ENCODE measurements around the gene SELENOT. TPM values are rescaled to one million over a fixed set of nuclear protein-coding genes. Genes with fewer than 3 reads are reported as not detected.

The SELENOT gene
- total and polyA plus RNA-seq, 2 donors (not counting 1 experiment from before 2014, with no cell fraction given): 76.7 to 143 TPM

DNA sequence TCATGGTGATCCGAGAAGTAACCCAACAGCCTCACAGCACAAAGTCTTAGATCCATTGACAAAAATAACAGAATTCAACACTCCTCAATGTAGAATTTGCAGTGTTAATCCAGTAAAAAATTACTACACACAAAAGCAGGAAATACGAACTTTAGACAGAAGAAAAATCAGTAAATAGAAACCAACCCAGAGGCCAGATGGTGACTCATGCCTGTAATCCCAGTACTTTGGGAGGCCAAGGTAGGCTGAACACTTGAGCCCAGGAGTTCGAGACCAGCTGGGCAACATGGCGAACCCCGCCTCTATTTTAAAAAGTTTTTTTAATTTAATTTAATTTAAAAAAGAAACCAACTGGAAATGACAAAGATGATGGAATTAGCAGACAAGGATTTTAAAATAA lies 36.1 kb downstream of the SELENOT start:
- Histone ChIP-seq H3K9ac (ENCODE audit: low read length) (no peak overlapping the region), H3K9me3 (ENCODE audit: control extremely low read depth in 1 of 3, control insufficient read depth in 2 of 3, insufficient read depth in 1 of 3, low read length in 2 of 3) (no peaks in the 10 kb centered on the region), H3K79me2 (ENCODE audit: control insufficient read depth, insufficient read depth, low read length) (no peaks in the 10 kb centered on the region), H3K4me3 (ENCODE audit: control extremely low read depth in 1 of 5, extremely low read depth in 1 of 5, insufficient read depth in 1 of 5, low read depth in 2 of 5, low read length in 4 of 5) (no peak overlapping the region), H3K27me3 (replicated peaks in 1 of 4; ENCODE audit: control extremely low read depth in 1 of 4, control insufficient read depth in 3 of 4, insufficient read depth in 4 of 4, low read length in 3 of 4) (no peaks in the 10 kb centered on the region), H3K4me2 (replicated peaks; ENCODE audit: low read depth, low read length, poor library complexity, severe bottlenecking) (no peak overlapping the region), H2AFZ (ENCODE audit: insufficient read depth, low read depth, low read length, poor library complexity, severe bottlenecking) (no peak overlapping the region), H3K36me3 (replicated peaks in 1 of 2; ENCODE audit: control extremely low read depth in 1 of 2, control insufficient read depth in 1 of 2, extremely low read depth in 1 of 2, insufficient read depth in 2 of 2, low read length in 1 of 2) (no peaks in the 10 kb centered on the region), H3K27ac (ENCODE audit: low read length in 2 of 2) (no peak overlapping the region), H4K20me1 (ENCODE audit: control insufficient read depth, insufficient read depth, low read length, poor library complexity, severe bottlenecking) (no peaks in the 10 kb centered on the region), H3K4me1 (ENCODE audit: control insufficient read depth in 2 of 2, insufficient read depth in 2 of 2, low read length in 2 of 2) (peaks cover 3 to 6% of the 10 kb centered on the region in 2 donors)
- DNase-seq: no peak
- Mint-ChIP-seq H3K4me3 (no peak overlapping the region), H3K27ac (no peak overlapping the region), H3K9me3 (ENCODE audit: insufficient read depth) (no peaks in the 10 kb centered on the region), H3K27me3 (no peaks in the 10 kb centered on the region), H3K4me1 (peaks cover 16% of the 10 kb centered on the region)
- TF ChIP-seq, protein P1, sequence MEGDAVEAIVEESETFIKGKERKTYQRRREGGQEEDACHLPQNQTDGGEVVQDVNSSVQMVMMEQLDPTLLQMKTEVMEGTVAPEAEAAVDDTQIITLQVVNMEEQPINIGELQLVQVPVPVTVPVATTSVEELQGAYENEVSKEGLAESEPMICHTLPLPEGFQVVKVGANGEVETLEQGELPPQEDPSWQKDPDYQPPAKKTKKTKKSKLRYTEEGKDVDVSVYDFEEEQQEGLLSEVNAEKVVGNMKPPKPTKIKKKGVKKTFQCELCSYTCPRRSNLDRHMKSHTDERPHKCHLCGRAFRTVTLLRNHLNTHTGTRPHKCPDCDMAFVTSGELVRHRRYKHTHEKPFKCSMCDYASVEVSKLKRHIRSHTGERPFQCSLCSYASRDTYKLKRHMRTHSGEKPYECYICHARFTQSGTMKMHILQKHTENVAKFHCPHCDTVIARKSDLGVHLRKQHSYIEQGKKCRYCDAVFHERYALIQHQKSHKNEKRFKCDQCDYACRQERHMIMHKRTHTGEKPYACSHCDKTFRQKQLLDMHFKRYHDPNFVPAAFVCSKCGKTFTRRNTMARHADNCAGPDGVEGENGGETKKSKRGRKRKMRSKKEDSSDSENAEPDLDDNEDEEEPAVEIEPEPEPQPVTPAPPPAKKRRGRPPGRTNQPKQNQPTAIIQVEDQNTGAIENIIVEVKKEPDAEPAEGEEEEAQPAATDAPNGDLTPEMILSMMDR (IDR thresholded peaks at IDR 0.05): no peak
- no peak for ATAC-seq (ENCODE audit: low read depth)
- intact Hi-C loops (cut with micrococcal nuclease): no loop called here
- ChIA-PET CTCF (interaction anchor here (0.6 kb wide), 1 partner anchor 46 kb away, joined by 5 read pairs; no protein-coding TSS in a partner anchor), POLR2A (no interaction called here)
- WGBS (ENCODE audit: insufficient coverage): 86% methylated on average over 1 of the region's 5 CpGs

DNA sequence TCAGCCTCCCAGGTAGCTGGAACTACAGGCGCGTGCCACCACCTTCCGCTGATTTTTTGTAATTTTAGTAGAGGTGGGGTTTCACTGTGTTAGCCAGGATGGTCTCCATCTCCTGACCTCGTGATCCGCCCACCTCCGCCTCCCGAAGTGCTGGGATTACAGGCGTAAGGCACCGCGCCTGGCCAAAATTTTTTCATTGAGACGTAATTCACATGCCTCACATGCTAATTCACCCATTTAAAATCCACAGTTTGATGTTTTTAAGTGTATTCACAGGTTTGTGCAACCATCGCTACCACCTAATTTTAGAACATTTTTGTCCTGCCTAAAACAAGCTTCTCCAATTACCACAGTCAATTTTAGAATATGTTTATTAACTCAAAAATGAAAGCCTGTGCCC lies 37.1 kb downstream of the SELENOT start:
- Histone ChIP-seq H3K9ac (ENCODE audit: low read length) (no peak overlapping the region), H3K4me2 (replicated peaks; ENCODE audit: low read depth, low read length, poor library complexity, severe bottlenecking) (no peak overlapping the region), H3K27me3 (replicated peaks in 1 of 4; ENCODE audit: control extremely low read depth in 1 of 4, control insufficient read depth in 3 of 4, insufficient read depth in 4 of 4, low read length in 3 of 4) (no peaks in the 10 kb centered on the region), H3K4me1 (ENCODE audit: control insufficient read depth in 2 of 2, insufficient read depth in 2 of 2, low read length in 2 of 2) (peaks cover 2 to 3% of the 10 kb centered on the region in 2 donors), H2AFZ (ENCODE audit: insufficient read depth, low read depth, low read length, poor library complexity, severe bottlenecking) (no peak overlapping the region), H3K79me2 (ENCODE audit: control insufficient read depth, insufficient read depth, low read length) (no peaks in the 10 kb centered on the region), H3K4me3 (ENCODE audit: control extremely low read depth in 1 of 5, extremely low read depth in 1 of 5, insufficient read depth in 1 of 5, low read depth in 2 of 5, low read length in 4 of 5) (no peak overlapping the region), H3K27ac (ENCODE audit: low read length in 2 of 2) (no peak overlapping the region), H4K20me1 (ENCODE audit: control insufficient read depth, insufficient read depth, low read length, poor library complexity, severe bottlenecking) (no peaks in the 10 kb centered on the region), H3K36me3 (replicated peaks in 1 of 2; ENCODE audit: control extremely low read depth in 1 of 2, control insufficient read depth in 1 of 2, extremely low read depth in 1 of 2, insufficient read depth in 2 of 2, low read length in 1 of 2) (no peaks in the 10 kb centered on the region), H3K9me3 (ENCODE audit: control extremely low read depth in 1 of 3, control insufficient read depth in 2 of 3, insufficient read depth in 1 of 3, low read length in 2 of 3) (no peaks in the 10 kb centered on the region)
- TF ChIP-seq, protein P1 (IDR thresholded peaks at IDR 0.05): no peak
- no peak for TF ChIP-seq EZH2 (IDR thresholded peaks at IDR 0.05; ENCODE audit: borderline replicate concordance, insufficient read depth, low read depth, low read length, poor library complexity, severe bottlenecking)
- ChIA-PET CTCF (no interaction called here), POLR2A (no interaction called here)
- ATAC-seq (ENCODE audit: low read depth): no peak
- Mint-ChIP-seq H3K9me3 (ENCODE audit: insufficient read depth) (no peaks in the 10 kb centered on the region), H3K27ac (no peak overlapping the region), H3K4me3 (no peak overlapping the region), H3K4me1 (peaks cover 11% of the 10 kb centered on the region), H3K27me3 (no peaks in the 10 kb centered on the region)
- WGBS (ENCODE audit: insufficient coverage): 96% methylated on average over 9 of the region's 12 CpGs
- intact Hi-C loops (cut with micrococcal nuclease): no loop called here
- DNase-seq: no peak
